Gastrocnemius medialis (tissue), 4 donors: ENCODE data around the gene NINJ2. TPM values are rescaled to one million over a fixed set of nuclear protein-coding genes. Genes with fewer than 3 reads are reported as not detected.

Source experiments
- ATAC-seq, 2 donors: fragments of 150-250 bp; one replicate each; pipeline ENCODE4 v1.9.1; 2016
- DNase-seq, 2 donors: peaks; one replicate each; pipeline ENCODE4 v3.0.0-alpha.2; 2019
- H3K27ac ChIP-seq, 4 donors: fragments of 200-600 bp; sonication (generic); 1 replicate in 1 of 4; 2 replicates in 3 of 4; pipeline ENCODE4 v1.5.1; 2016 to 2018; ENCODE audit warnings: mild to moderate bottlenecking in 2 of 4, moderate library complexity in 1 of 4
- H3K27me3 ChIP-seq, 3 donors: fragments of 200-600 bp; sonication (generic) in 2 of 3; 1 replicate in 1 of 3; 2 replicates in 2 of 3; pipeline versions ENCODE4 v1.5.1 to v1.6.0; 2016 to 2019; ENCODE audit warnings: mild to moderate bottlenecking in 1 of 3, moderate library complexity in 1 of 3
- H3K36me3 ChIP-seq, 2 donors: fragments of 200-600 bp; sonication (generic) in 1 of 2; one replicate each; pipeline ENCODE4 v1.5.1; 2017 to 2018
- H3K4me1 ChIP-seq, 2 donors: fragments of 200-600 bp; sonication (generic) in 1 of 2; one replicate each; pipeline ENCODE4 v1.5.1; 2016 to 2017; ENCODE audit warnings: mild to moderate bottlenecking in 2 of 2
- H3K4me3 ChIP-seq, 4 donors: fragments of 200-600 bp; sonication (generic) in 3 of 4; 1 replicate in 1 of 4; 2 replicates in 3 of 4; pipeline ENCODE4 v1.5.1; 2016 to 2019; ENCODE audit warnings: mild to moderate bottlenecking in 2 of 4
- H3K9me3 ChIP-seq, 3 donors: fragments of 200-600 bp; sonication (generic) in 2 of 3; 1 replicate in 1 of 3; 2 replicates in 2 of 3; pipeline ENCODE4 v1.5.1; 2016 to 2019
- CTCF ChIP-seq, 5 experiments: fragments of 450-650 bp in 3 of 5; fragments of 200-600 bp in 2 of 5; sonication (generic) in 2 of 5; IDR thresholded peaks in 4 of 5; conservative IDR thresholded peaks in 1 of 5; 1 replicate in 4 of 5; 2 replicates in 1 of 5; pipeline ENCODE4 v1.5.1; 2016 to 2019; ENCODE audit warnings: antibody characterized with exemption in 5 of 5, mild to moderate bottlenecking in 3 of 5, moderate library complexity in 3 of 5
- POLR2A ChIP-seq, 2 donors: fragments of 450-650 bp; IDR thresholded peaks; one replicate each; pipeline ENCODE4 v1.6.1; 2017; ENCODE audit warnings: antibody characterized with exemption in 2 of 2, mild to moderate bottlenecking in 2 of 2, moderate library complexity in 2 of 2
- in situ Hi-C, 4 donors: fragments of 200-750 bp; cut with MboI; loops; one replicate each; pipeline versions ENCODE4 v1.15.0 to v1.8.0; 2017; ENCODE audit warnings: low sequenced_read_pairs in 4 of 4
- intact Hi-C: fragments of 100-400 bp; cut with DNase I; formaldehyde crosslinking; loops from one replicate; pipeline ENCODE4 v1.15.1; 2023; ENCODE audit warnings: low total_unique reads
- total RNA-seq, 4 donors: library from RNA; depleted of rRNA; stranded (reverse); fragments of >200 nt; gene quantifications; one replicate each; pipeline versions ENCODE4 v1.1.0 to v1.2.3, GENCODE V29; 2016

Gene NINJ2
- total RNA-seq, 4 donors from 2014 or later: 12.0 to 106 (median 78.5) TPM

DNA sequence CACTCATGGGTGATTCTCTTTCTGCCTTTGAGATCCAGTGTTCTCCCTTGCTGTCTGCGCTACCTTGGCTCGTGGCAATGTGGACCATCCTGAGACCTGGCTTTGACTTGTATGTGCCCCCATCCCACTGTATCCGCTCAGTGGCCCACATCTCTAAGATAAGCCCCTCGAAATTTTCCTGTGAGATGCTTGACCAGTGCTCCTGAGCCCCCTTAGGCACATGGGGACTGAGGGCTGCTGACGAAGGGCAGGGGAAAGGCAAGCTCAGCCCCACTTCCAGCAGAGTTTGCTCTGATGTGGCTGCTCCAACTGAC is 1.5 kb upstream of the NINJ2 start:
- intact Hi-C loops: no loop called here
- Histone ChIP-seq H3K9me3 (no peaks in the 10 kb centered on the region), H3K4me1 (peaks cover 10 to 27% of the 10 kb centered on the region in 2 donors), H3K27me3 (no peaks in the 10 kb centered on the region), H3K4me3 (no peak overlapping the region), H3K36me3 (no peaks in the 10 kb centered on the region), H3K27ac (no peak overlapping the region)
- TF ChIP-seq CTCF (IDR thresholded peaks at IDR 0.05 in 4 of 5, conservative IDR thresholded peaks at IDR 0.05 in 1 of 5): no peak
- TF ChIP-seq POLR2A (IDR thresholded peaks at IDR 0.05): no peak
- DNase-seq: no peak
- no peak for ATAC-seq
- in situ Hi-C loops: no loop called here

GRCh38 chr12:664075-664778 is 982 bp upstream of the NINJ2 start:
- Histone ChIP-seq H3K27me3 (no peaks in the 10 kb centered on the region), H3K9me3 (no peaks in the 10 kb centered on the region), H3K36me3 (no peaks in the 10 kb centered on the region), H3K27ac (no peak overlapping the region), H3K4me3 (no peak overlapping the region), H3K4me1 (peaks cover 10 to 27% of the 10 kb centered on the region in 2 donors)
- no peak for ATAC-seq
- intact Hi-C loops: no loop called here
- in situ Hi-C loops: no loop called here
- no peak for DNase-seq
- TF ChIP-seq CTCF (IDR thresholded peaks at IDR 0.05 in 4 of 5, conservative IDR thresholded peaks at IDR 0.05 in 1 of 5) (no peak), POLR2A (IDR thresholded peaks at IDR 0.05) (no peak)

- H3K4me3 ChIP-seq: peak overlapping the region; percentile 27 to 34 (median 32)
- H3K4me1 ChIP-seq: peaks cover 10 to 27% of the 10 kb centered on the region in 2 donors
- TF ChIP-seq POLR2A (IDR thresholded peaks at IDR 0.05): no peak
- no peak for TF ChIP-seq CTCF (IDR thresholded peaks at IDR 0.05 in 4 of 5, conservative IDR thresholded peaks at IDR 0.05 in 1 of 5)
- in situ Hi-C loops (no loop called here), intact Hi-C loops (no loop called here)
- no peaks in the 10 kb centered on the region for H3K9me3 ChIP-seq
- H3K36me3 ChIP-seq: no peaks in the 10 kb centered on the region
- ATAC-seq (peak; percentile 62), DNase-seq (no peak)
- H3K27me3 ChIP-seq: no peaks in the 10 kb centered on the region
- H3K27ac ChIP-seq: peak overlapping the region; percentile 45 to 74 (median 59)
Observed at GRCh38 chr12:662566-663292, 516 bp downstream of the NINJ2 start.

DNA sequence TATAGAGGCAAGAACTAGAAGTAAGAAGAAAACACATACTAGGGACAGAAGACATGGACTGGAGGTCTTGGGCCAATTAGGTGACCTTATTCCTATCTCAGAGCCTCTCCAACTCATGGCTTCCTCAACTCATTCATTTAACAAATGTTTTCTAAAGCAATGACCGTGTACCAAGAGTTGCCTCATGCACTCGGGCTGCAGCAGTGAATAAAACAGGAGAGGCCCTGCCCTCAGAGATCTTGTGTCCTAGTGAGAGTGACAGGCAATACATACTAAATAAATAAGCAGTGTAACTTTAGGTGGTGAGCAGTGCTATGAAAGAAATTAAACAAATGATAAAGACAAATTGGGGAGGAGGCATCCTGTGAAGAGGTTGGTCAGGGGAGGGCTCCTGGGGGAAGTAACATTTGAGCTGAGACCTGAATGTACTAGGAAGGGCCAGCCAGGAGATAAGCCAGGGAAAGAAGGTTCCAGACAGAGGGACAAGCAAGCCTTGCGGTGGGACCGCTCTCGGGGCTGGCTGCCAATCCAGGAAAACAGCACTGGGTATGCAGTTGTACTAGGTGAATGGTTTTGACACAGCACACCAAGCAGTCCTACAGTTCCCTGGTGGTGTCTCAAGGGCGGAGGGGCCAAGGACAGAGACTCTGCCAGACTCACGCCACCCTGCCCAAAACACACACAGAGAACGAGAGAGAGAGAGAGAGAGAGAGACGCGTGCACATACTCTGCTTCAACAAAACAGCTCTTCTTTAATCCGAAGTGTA is 1.3 kb downstream of the NINJ2 start:
- in situ Hi-C loops: no loop called here
- ATAC-seq: peak; percentile 44 to 48
- peak overlapping the region; percentile 10 to 34 (median 30) for H3K4me3 ChIP-seq

More for the DNA sequence above, 1.3 kb downstream of the NINJ2 start:
- Histone ChIP-seq H3K9me3 (no peaks in the 10 kb centered on the region), H3K27me3 (no peaks in the 10 kb centered on the region), H3K27ac (peak overlapping the region; percentile 45 to 74 (median 59)), H3K36me3 (no peaks in the 10 kb centered on the region), H3K4me1 (peaks cover 10 to 19% of the 10 kb centered on the region in 2 donors)
- intact Hi-C loops: no loop called here
- TF ChIP-seq POLR2A (IDR thresholded peaks at IDR 0.05): no peak
- no peak for TF ChIP-seq CTCF (IDR thresholded peaks at IDR 0.05 in 4 of 5, conservative IDR thresholded peaks at IDR 0.05 in 1 of 5)
- no peak for DNase-seq
